NB4 (cell line): ENCODE data around the gene PHKG1.
"Not testable (repeated sequence)": the region's sequence is repeated elsewhere in the genome, so short reads cannot be mapped to it uniquely, and the experiment has no call there.

ENCODE experiments used
- DNase-seq: peaks from one replicate; pipeline ENCODE4 v3.0.0; 2010; ENCODE audit warnings: low read depth
- H3K4me3 ChIP-seq: one replicate; pipeline ENCODE4 v1.5.1; 2011; ENCODE audit warnings: mild to moderate bottlenecking, low read depth, low read length, moderate library complexity
- MYC ChIP-seq: IDR thresholded peaks from 2 replicates; pipeline ENCODE4 v1.6.1; 2011; ENCODE audit warnings: low read depth, low read length
- POLR2A ChIP-seq: IDR thresholded peaks from 2 replicates; pipeline ENCODE4 v1.6.1; 2011; ENCODE audit warnings: mild to moderate bottlenecking; ENCODE audit not compliant: insufficient read length; ENCODE audit errors: extremely low read depth
- TF ChIP-seq, protein P1 (sequence below): IDR thresholded peaks from 2 replicates; pipeline ENCODE4 v1.6.1; 2011; ENCODE audit warnings: low read depth, low read length
- TF ChIP-seq, protein P2 (sequence below): IDR thresholded peaks from one replicate; pipeline ENCODE4 v1.5.1; 2012; ENCODE audit warnings: low read depth, low read length

Gene PHKG1

DNA sequence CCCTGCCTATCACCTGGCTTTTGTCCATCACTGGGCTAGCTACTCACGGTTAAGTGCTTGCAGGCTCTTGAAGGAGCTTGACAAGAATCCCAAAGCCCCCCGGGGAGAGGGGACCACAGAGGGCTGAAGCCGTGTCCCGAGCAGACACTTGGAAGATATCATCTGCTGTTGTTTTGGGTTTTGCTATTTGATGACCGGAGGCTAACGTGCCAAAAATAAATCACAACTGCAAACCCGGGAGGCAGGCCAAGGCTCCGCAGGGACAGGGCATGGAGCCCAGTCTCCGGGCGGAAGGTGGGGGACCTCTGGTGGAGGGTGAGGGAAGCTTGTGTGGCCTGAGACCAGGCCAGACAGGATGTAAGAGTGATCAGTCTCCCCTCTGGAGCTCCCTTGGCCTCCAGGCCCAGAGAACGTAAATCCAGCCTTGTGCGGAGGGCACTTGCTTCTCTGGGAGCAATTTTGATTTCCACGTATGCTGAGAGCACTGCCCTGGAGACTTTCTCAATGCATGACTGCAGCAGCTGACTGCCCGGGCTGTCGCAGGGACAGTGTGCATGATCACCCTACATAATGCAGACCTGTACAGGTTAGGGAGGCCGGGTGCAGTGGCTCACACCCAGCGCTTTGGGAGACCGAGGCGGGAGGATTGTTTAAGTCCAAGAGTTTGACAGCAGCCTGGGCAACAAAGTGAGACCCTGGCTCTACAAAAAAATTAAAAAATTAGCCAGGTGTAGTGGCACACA lies at the start of gene PHKG1:
Gene PHKG1, minus strand, starts transcription at position 164 of the 743 bp plus-strand sequence. CDS start 4,011 bp downstream, outside the sequence.
- TF ChIP-seq MYC (no peak), POLR2A (no peak)
- peak; percentile 39 for DNase-seq
- H3K4me3 ChIP-seq, result no peak within 1 kb of the TSS

DNA sequence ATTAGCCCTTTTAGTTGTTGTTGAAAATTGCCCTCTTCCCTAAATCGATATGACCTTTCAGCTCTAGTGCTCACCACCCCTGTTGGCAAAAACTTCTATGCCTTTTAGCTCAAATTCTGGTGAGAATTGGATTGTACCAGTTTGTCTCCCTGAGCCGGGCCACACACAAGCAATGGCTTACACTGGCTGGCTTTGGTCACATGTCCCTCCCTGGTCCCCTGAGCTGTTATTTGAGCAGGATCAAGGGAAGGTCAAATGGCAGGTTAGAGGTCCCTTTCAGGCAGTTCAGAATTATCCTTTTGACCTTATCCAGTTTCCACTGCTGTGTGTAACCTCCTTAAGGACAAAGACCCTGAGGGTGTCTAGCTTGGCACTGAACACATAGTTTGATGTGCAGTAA lies 38.3 kb upstream of the PHKG1 start:
- not testable (repeated sequence) for H3K4me3 ChIP-seq, DNase-seq

DNA sequence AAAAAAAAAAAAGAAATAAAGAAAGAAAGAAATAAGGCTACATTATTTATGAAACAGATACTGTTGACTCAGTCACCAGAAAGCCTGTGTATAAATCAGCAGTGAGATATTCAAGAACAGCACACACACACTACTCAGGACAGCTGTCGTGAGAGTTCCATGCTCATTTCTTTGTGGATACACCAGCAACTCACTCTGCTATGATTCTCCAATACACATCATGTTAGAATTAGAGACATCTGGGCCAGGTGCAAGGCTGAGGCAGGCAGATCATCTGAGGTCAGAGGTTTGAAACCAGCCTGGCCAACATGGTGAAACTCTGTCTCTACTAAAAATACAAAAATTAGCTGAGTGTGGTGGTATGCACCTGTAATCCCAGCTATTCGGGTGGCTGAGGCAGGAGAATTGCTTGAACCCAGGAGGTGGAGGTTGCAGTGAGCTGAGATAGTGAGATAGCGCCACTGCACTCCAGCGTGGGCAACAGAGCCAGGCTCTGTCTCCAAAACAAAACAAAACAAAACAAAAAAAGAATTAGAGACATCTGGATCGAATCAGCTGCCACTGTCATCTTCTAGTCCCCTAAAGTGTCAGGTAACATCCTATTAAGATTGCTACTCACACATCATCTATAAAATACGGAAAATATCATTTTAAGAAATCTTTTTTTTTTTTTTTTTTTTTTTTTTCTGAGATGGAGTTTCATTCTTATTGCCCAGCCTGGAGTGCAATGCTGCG lies 34.7 kb upstream of the PHKG1 start:
- H3K4me3 ChIP-seq, result no peak overlapping the region
- TF ChIP-seq, protein P1, sequence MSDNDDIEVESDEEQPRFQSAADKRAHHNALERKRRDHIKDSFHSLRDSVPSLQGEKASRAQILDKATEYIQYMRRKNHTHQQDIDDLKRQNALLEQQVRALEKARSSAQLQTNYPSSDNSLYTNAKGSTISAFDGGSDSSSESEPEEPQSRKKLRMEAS, result no peak
- TF ChIP-seq, protein P2, sequence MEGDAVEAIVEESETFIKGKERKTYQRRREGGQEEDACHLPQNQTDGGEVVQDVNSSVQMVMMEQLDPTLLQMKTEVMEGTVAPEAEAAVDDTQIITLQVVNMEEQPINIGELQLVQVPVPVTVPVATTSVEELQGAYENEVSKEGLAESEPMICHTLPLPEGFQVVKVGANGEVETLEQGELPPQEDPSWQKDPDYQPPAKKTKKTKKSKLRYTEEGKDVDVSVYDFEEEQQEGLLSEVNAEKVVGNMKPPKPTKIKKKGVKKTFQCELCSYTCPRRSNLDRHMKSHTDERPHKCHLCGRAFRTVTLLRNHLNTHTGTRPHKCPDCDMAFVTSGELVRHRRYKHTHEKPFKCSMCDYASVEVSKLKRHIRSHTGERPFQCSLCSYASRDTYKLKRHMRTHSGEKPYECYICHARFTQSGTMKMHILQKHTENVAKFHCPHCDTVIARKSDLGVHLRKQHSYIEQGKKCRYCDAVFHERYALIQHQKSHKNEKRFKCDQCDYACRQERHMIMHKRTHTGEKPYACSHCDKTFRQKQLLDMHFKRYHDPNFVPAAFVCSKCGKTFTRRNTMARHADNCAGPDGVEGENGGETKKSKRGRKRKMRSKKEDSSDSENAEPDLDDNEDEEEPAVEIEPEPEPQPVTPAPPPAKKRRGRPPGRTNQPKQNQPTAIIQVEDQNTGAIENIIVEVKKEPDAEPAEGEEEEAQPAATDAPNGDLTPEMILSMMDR, result no peak
- TF ChIP-seq POLR2A (no peak), MYC (no peak)
- no peak for DNase-seq

DNA sequence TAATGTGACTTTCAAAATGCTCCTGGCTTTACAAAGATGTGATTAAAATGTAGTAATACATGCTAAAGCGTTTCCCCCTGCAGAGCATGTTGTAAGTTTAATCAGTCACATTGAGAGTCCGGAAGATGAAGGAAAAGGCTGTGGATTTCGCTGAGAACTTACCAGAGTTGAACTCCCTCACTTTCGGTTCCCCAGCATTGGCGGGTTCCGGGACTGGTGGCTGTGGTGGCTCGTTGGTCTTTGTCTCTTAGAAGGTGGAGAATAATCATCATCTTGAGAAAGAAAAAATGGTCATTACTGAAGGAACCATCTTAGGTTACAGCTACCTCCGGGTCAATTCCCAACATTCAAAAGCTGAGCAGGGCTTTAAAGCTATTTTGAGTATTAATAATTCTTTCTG lies 33.1 kb upstream of the PHKG1 start:
- no peak for DNase-seq
- TF ChIP-seq, protein P2, result no peak
- TF ChIP-seq POLR2A (no peak), MYC (no peak)
- TF ChIP-seq, protein P1, result no peak
- no peak overlapping the region for H3K4me3 ChIP-seq

DNA sequence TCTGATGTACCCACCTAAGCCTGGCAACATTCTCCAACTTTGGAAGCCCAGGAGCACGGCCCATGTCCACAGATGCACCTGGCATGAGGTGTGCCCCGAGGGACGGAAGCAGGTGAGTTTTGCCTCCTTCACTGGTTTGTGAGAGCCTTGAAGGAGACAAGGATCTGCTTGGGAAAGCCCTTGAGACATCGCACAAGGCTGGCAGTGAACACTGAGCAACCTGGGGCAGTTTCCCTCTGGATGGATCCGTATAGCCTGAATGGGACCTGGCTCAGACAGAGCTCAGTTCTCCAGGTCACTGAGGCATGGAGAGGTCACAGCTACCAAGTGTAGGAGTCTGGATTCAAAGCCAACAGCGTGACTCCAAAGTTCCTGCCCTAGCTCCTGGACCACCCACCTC lies 32.2 kb upstream of the PHKG1 start:
- no peak overlapping the region for H3K4me3 ChIP-seq
- TF ChIP-seq, protein P1, result no peak
- TF ChIP-seq, protein P2, result no peak
- TF ChIP-seq POLR2A (no peak), MYC (no peak)
- no peak for DNase-seq

DNA sequence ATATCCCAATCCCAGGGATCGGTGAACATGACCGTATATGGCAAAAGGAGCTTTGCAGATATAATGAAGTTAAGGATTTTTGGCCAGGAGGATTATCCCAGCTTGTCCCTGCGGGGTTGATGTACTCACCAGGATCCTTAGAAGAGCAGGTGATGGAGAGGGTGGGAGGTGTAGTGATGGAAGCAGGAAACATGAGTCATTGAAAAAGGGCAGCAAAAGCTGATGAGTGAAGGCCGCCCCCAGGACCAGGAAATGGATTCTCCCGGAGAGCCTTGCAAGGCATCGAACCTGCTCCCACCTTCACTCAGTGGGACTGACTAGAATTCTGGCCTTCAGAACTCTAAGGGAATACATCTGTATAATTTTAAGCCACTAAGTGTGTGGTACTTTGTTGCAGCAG lies 28.7 kb upstream of the PHKG1 start:
- H3K4me3 ChIP-seq, result no peak overlapping the region
- TF ChIP-seq, protein P2, result no peak
- TF ChIP-seq POLR2A (no peak), MYC (no peak)
- TF ChIP-seq, protein P1, result no peak
- DNase-seq, result no peak
